Prostate gland (tissue), 2 donors: Measurements from ENCODE around the gene PRSS8.

Experiments
- CTCF ChIP-seq, 4 experiments: fragments of 200-600 bp in 2 of 4; fragments of 450-650 bp in 2 of 4; sonication (generic) in 2 of 4; IDR thresholded peaks; 1 replicate in 3 of 4; 2 replicates in 1 of 4; pipeline ENCODE4 v1.5.1; 2016 to 2019; ENCODE audit warnings: antibody characterized with exemption in 4 of 4, mild to moderate bottlenecking in 2 of 4, moderate library complexity in 2 of 4
- POLR2A ChIP-seq: fragments of 450-650 bp; IDR thresholded peaks from one replicate; pipeline ENCODE4 v1.6.1; 2016; ENCODE audit warnings: antibody characterized with exemption, mild to moderate bottlenecking

DNA sequence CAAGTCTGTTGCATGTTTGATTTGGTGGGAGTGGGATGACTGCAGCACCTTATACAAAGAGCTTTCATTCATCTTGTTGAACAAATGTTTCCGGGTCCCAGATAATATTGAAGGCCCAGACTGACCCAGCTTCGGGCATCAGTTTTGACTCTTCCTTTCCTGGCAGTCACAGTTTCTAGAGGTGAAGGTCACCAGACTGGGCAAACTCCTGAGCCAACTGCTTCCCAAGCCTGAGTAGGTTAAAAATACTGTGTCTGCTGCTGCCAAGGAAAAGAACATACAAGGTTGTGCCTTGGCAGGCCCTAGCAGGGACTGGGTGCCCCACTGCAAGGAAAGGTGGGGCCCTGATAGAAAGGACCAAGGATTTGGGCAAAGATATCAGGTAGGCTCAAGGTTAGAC, 22.8 kb downstream of the PRSS8 start:
- no peak for TF ChIP-seq CTCF (IDR thresholded peaks at IDR 0.05)
- no peak for TF ChIP-seq POLR2A
